ENCODE measurements around the gene MTHFD1L. TPM values are rescaled to one million over a fixed set of nuclear protein-coding genes. Genes with fewer than 3 reads are reported as not detected.

Gene MTHFD1L
- total and polyA plus RNA-seq, 2 donors (not counting 3 experiments of a cell fraction or from before 2014, with no cell fraction given) = 40.2 to 120 TPM

DNA sequence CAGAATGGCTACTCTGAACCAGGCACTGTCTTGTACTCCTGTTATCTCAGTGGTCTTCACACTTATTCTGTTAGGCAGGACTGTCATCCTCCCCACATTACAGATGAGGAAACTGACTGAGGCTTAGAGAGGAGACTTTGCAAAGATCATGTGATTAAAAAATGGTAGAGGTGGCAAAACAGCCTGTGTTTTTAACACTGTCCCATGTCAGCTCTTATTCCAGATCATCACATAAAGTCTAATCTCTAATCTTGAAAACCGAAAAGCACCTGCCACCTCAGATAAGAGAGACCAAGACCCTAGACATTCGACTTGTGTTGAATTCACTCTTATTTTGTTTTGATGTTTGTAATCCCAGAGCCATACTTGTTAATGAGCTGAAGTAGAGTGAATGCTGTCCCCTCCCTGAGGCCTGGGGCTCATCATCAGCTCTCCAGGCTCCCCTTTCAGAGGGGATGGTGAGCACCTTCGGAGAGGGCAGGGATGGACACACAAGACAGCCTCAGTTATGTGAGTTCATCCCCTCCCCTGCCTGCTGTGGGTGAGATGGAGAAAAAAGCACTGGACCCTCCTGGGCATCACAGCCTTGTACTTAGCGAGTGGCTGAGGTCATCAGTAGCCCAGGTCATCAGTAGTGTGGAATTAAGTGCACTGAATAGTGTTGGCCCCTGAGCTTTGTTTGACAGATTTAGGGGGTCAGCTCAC is 30.6 kb downstream of the MTHFD1L start:
- H3K36me3 ChIP-seq (ENCODE audit: control insufficient read depth in 2 of 2, extremely low read depth in 1 of 2, insufficient read depth in 2 of 2, low read length in 2 of 2) = peaks cover 3 to 6% of the 10 kb centered on the region in 2 experiments
- CTCF ChIA-PET = interaction anchor here (1.7 to 5.3 kb wide), 3 partner anchors 14 to 439 kb away, joined by 4 to 42 read pairs (median 31); no protein-coding TSS in a partner anchor

GRCh38 chr6:150897400-150897943 is 32.0 kb downstream of the MTHFD1L start:
- no peaks in the 10 kb centered on the region for H3K27me3 ChIP-seq (ENCODE audit: control insufficient read depth in 2 of 2, insufficient read depth in 2 of 2, low read length in 2 of 2)
- H3K4me3 ChIP-seq (replicated peaks in 1 of 3; ENCODE audit: insufficient read depth in 1 of 3, low read depth in 1 of 3, low read length in 3 of 3) = no peak overlapping the region
- ChIA-PET CTCF (interaction anchor here (5.3 kb wide), 1 partner anchor 427 kb away, joined by 42 read pairs; no protein-coding TSS in a partner anchor), POLR2A (no interaction called here)
- intact Hi-C loops (cut with micrococcal nuclease) (loop anchor here (10.0 kb wide), 1 partner anchor 577 kb away; no protein-coding TSS in a partner anchor), dilution Hi-C loops (cut with MboI; ENCODE audit: extremely low pct_ligation_motif_present, low sequenced_read_pairs) (no loop called here)
- H3K36me3 ChIP-seq (ENCODE audit: control insufficient read depth in 2 of 2, extremely low read depth in 1 of 2, insufficient read depth in 2 of 2, low read length in 2 of 2) = peaks cover 3 to 6% of the 10 kb centered on the region in 2 experiments
- H3K27ac ChIP-seq (ENCODE audit: insufficient read depth, low read depth, low read length) = no peak overlapping the region
- DNase-seq (ENCODE audit: low read depth, low spot score) (no peak), FAIRE-seq (no peak)
- H3K4me1 ChIP-seq (ENCODE audit: control insufficient read depth, extremely low read depth, insufficient read depth, low read length) = peaks cover 7% of the 10 kb centered on the region
- no peak for TF ChIP-seq JUN (IDR thresholded peaks at IDR 0.05; ENCODE audit: borderline replicate concordance, insufficient read depth, insufficient read length, low read depth)
- TF ChIP-seq FOS (IDR thresholded peaks at IDR 0.05; ENCODE audit: borderline replicate concordance, insufficient read depth, low read length) = no peak
- no peak for TF ChIP-seq POLR2A (IDR thresholded peaks at IDR 0.05; ENCODE audit: low read depth, low read length)
- no peak for TF ChIP-seq EZH2 (IDR thresholded peaks at IDR 0.05; ENCODE audit: borderline replicate concordance, low read depth, low read length, severe bottlenecking)
- no peak for TF ChIP-seq GATA2 (IDR thresholded peaks at IDR 0.05; ENCODE audit: insufficient read depth, insufficient read length, low read depth, low read length)
- no peak for TF ChIP-seq MAX (IDR thresholded peaks at IDR 0.05; ENCODE audit: insufficient read depth, insufficient read length)
- no peak for TF ChIP-seq MYC (IDR thresholded peaks at IDR 0.05; ENCODE audit: low read depth, low read length)
- TF ChIP-seq CTCF (IDR thresholded peaks at IDR 0.05; ENCODE audit: extremely low read depth in 1 of 2, insufficient read depth in 1 of 2, low read depth in 1 of 2, low read length in 2 of 2) = no peak
- TF ChIP-seq POLR2AphosphoS5 (IDR thresholded peaks at IDR 0.05; ENCODE audit: insufficient read depth, low read depth, low read length) = no peak
- no peaks in the 10 kb centered on the region for H3K9me3 ChIP-seq (replicated peaks; ENCODE audit: control insufficient read depth, insufficient read depth, low read length)
- H3K79me2 ChIP-seq (ENCODE audit: control insufficient read depth, insufficient read depth, low read length) = peaks cover 22% of the 10 kb centered on the region
- H2AFZ ChIP-seq (ENCODE audit: low read depth, low read length) = no peak overlapping the region
- H3K9me1 ChIP-seq (replicated peaks; ENCODE audit: control insufficient read depth, extremely low read depth, insufficient read depth, low read length) = no peaks in the 10 kb centered on the region
- H4K20me1 ChIP-seq (replicated peaks; ENCODE audit: control insufficient read depth, extremely low read depth, insufficient read depth, low read length) = no peaks in the 10 kb centered on the region
- no peak overlapping the region for H3K4me2 ChIP-seq (ENCODE audit: insufficient read depth, low read length)
- BruUV-seq (replicated peaks) = no TSS peak
- no peak overlapping the region for H3K9ac ChIP-seq (replicated peaks; ENCODE audit: extremely low read depth, insufficient read depth, low read length)

More for the DNA sequence above, 30.6 kb downstream of the MTHFD1L start:
- intact Hi-C loops (cut with micrococcal nuclease) = loop anchor here (10.0 kb wide), 1 partner anchor 579 kb away; no protein-coding TSS in a partner anchor
- no peak overlapping the region for H3K27ac ChIP-seq (ENCODE audit: insufficient read depth, low read depth, low read length)
- H4K20me1 ChIP-seq (replicated peaks; ENCODE audit: control insufficient read depth, extremely low read depth, insufficient read depth, low read length) = no peaks in the 10 kb centered on the region
- peaks cover 23% of the 10 kb centered on the region for H3K79me2 ChIP-seq (ENCODE audit: control insufficient read depth, insufficient read depth, low read length)
- H3K27me3 ChIP-seq (ENCODE audit: control insufficient read depth in 2 of 2, insufficient read depth in 2 of 2, low read length in 2 of 2) = no peaks in the 10 kb centered on the region
- no peak overlapping the region for H3K9ac ChIP-seq (replicated peaks; ENCODE audit: extremely low read depth, insufficient read depth, low read length)
- dilution Hi-C loops (cut with MboI; ENCODE audit: extremely low pct_ligation_motif_present, low sequenced_read_pairs) = no loop called here
- no peak overlapping the region for H3K4me3 ChIP-seq (replicated peaks in 1 of 3; ENCODE audit: insufficient read depth in 1 of 3, low read depth in 1 of 3, low read length in 3 of 3)
- no peak for TF ChIP-seq POLR2AphosphoS5 (IDR thresholded peaks at IDR 0.05; ENCODE audit: insufficient read depth, low read depth, low read length)
- TF ChIP-seq POLR2A (IDR thresholded peaks at IDR 0.05; ENCODE audit: low read depth, low read length) = no peak
- no peaks in the 10 kb centered on the region for H3K9me1 ChIP-seq (replicated peaks; ENCODE audit: control insufficient read depth, extremely low read depth, insufficient read depth, low read length)
- H3K9me3 ChIP-seq (replicated peaks; ENCODE audit: control insufficient read depth, insufficient read depth, low read length) = no peaks in the 10 kb centered on the region
- FAIRE-seq (no peak), DNase-seq (ENCODE audit: low read depth, low spot score) (no peak)
- H2AFZ ChIP-seq (ENCODE audit: low read depth, low read length) = no peak overlapping the region
- peaks cover 7% of the 10 kb centered on the region for H3K4me1 ChIP-seq (ENCODE audit: control insufficient read depth, extremely low read depth, insufficient read depth, low read length)
- POLR2A ChIA-PET = interaction anchor here (0.6 kb wide), 2 partner anchors 9 to 109 kb away, joined by 3 to 4 read pairs; no protein-coding TSS in a partner anchor
- H3K4me2 ChIP-seq (ENCODE audit: insufficient read depth, low read length) = no peak overlapping the region
- BruUV-seq (replicated peaks) = no TSS peak
